H1 (cell line): ENCODE results near the gene DNAJB5.

Source experiments
- ASH2L ChIP-seq: fragments of 200-600, 300-600 bp; sonication (generic); IDR thresholded peaks from one replicate; pipeline ENCODE4 v1.7.1; 2017; ENCODE audit warnings: low read length
- CEBPB ChIP-seq: IDR thresholded peaks from 2 replicates; pipeline ENCODE4 v1.6.1; 2012; ENCODE audit warnings: low read depth, low read length
- CREB1 ChIP-seq: IDR thresholded peaks from 2 replicates; pipeline ENCODE4 v1.6.1; 2012; ENCODE audit warnings: inconsistent platforms
- EZH2 ChIP-seq: fragments of 200-600 bp; sonication (generic); IDR thresholded peaks from 2 replicates; pipeline ENCODE4 v1.7.1; 2012; ENCODE audit warnings: low read depth, mild to moderate bottlenecking, moderate library complexity, low read length, inconsistent platforms; ENCODE audit not compliant: severe bottlenecking
- FOSL1 ChIP-seq: IDR thresholded peaks from 2 replicates; pipeline ENCODE4 v1.6.1; 2011; ENCODE audit warnings: mild to moderate bottlenecking, low read depth, low read length, moderate library complexity; ENCODE audit not compliant: insufficient read depth
- KDM1A ChIP-seq: fragments of 200-600, 300-600 bp; sonication (generic); IDR thresholded peaks from 2 replicates; pipeline ENCODE4 v1.7.1; 2016; ENCODE audit warnings: mild to moderate bottlenecking, low read length, borderline replicate concordance
- POLR2A ChIP-seq, 2 experiments: IDR thresholded peaks; 1 replicate in 1 of 2; 2 replicates in 1 of 2; pipeline ENCODE4 v1.6.1; 2011; ENCODE audit warnings: low read depth in 2 of 2, low read length in 2 of 2, mild to moderate bottlenecking in 2 of 2; ENCODE audit errors: control extremely low read depth in 1 of 2
- SIN3A ChIP-seq, 2 experiments: IDR thresholded peaks in 1 of 2; conservative IDR thresholded peaks in 1 of 2; 2 replicates each; pipeline ENCODE4 v1.6.1; 2011 to 2012; ENCODE audit warnings: low read length in 2 of 2, improper control_type of control experiment in 1 of 2, low read depth in 1 of 2, mild to moderate bottlenecking in 1 of 2
- TF ChIP-seq, protein P1 (sequence below): IDR thresholded peaks from 2 replicates; pipeline ENCODE4 v1.6.1; 2012; ENCODE audit warnings: inconsistent platforms
- TF ChIP-seq, protein P2 (sequence below), 3 experiments: IDR thresholded peaks; 1 replicate in 2 of 3; 2 replicates in 1 of 3; pipeline versions ENCODE4 v1.5.1 to v1.6.1; 2011; ENCODE audit warnings: low read length in 3 of 3, mild to moderate bottlenecking in 3 of 3, inconsistent platforms in 2 of 3, low read depth in 1 of 3, moderate library complexity in 1 of 3; ENCODE audit not compliant: insufficient read depth in 1 of 3; ENCODE audit errors: control extremely low read depth in 1 of 3

DNA sequence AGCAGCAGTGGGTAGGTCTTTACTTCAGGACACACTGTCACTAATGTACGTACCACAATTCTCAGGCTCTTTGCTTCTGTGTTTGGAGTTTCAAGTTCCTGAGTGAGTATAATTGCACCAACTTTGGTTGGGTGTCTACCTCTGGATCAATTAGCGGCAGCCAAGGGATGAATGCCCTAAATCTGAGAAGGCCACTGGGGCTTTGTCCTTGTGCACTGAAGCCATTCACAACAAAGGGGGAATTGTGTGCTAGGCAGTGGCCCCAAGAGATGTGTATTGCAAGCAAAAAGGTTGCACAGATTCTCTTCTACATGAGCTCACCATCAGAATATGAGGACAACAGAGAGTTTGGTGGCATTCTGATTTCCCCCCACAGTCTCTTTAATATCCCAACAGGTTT lies 35.3 kb upstream of the DNAJB5 start:
- TF ChIP-seq CEBPB = no peak
- TF ChIP-seq FOSL1 = no peak
- TF ChIP-seq, protein P1, sequence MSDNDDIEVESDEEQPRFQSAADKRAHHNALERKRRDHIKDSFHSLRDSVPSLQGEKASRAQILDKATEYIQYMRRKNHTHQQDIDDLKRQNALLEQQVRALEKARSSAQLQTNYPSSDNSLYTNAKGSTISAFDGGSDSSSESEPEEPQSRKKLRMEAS = no peak
- TF ChIP-seq, protein P2, sequence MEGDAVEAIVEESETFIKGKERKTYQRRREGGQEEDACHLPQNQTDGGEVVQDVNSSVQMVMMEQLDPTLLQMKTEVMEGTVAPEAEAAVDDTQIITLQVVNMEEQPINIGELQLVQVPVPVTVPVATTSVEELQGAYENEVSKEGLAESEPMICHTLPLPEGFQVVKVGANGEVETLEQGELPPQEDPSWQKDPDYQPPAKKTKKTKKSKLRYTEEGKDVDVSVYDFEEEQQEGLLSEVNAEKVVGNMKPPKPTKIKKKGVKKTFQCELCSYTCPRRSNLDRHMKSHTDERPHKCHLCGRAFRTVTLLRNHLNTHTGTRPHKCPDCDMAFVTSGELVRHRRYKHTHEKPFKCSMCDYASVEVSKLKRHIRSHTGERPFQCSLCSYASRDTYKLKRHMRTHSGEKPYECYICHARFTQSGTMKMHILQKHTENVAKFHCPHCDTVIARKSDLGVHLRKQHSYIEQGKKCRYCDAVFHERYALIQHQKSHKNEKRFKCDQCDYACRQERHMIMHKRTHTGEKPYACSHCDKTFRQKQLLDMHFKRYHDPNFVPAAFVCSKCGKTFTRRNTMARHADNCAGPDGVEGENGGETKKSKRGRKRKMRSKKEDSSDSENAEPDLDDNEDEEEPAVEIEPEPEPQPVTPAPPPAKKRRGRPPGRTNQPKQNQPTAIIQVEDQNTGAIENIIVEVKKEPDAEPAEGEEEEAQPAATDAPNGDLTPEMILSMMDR (IDR thresholded peaks at IDR 0.05; ENCODE audit: control extremely low read depth in 1 of 3, insufficient read depth in 1 of 3, low read depth in 1 of 3, low read length in 3 of 3) = no peak
- no peak for TF ChIP-seq SIN3A (conservative IDR thresholded peaks at IDR 0.05 in 1 of 2, IDR thresholded peaks at IDR 0.05 in 1 of 2; ENCODE audit: low read depth in 1 of 2, low read length in 2 of 2)
- no peak for TF ChIP-seq KDM1A
- TF ChIP-seq POLR2A (IDR thresholded peaks at IDR 0.05; ENCODE audit: control extremely low read depth in 1 of 2, low read depth in 2 of 2, low read length in 2 of 2) = no peak
- TF ChIP-seq EZH2 = no peak
- TF ChIP-seq ASH2L = no peak
- no peak for TF ChIP-seq CREB1
